HL-60 (cell line): ENCODE data around the gene TTC34.

Experiments
- CTCF ChIP-seq: IDR thresholded peaks from one replicate; pipeline ENCODE4 v1.5.1; 2011; ENCODE audit warnings: low read length, control low read depth, inconsistent platforms; ENCODE audit not compliant: insufficient read depth
- REST ChIP-seq: IDR thresholded peaks from 2 replicates; pipeline ENCODE4 v1.6.1; 2012; ENCODE audit warnings: low read depth; ENCODE audit not compliant: insufficient replicate concordance
- SPI1 ChIP-seq: IDR thresholded peaks from 2 replicates; pipeline ENCODE4 v1.6.1; 2012; ENCODE audit warnings: low read depth, mild to moderate bottlenecking, borderline replicate concordance

GRCh38 chr1:2837316-2837715 lies 35.8 kb upstream of the TTC34 start:
- TF ChIP-seq CTCF: no peak
- no peak for TF ChIP-seq SPI1
- TF ChIP-seq REST: no peak
